GM21723 (cell line): Measurements from ENCODE around the gene TRIM71.
"Not testable (repeated sequence)": the region's sequence is repeated elsewhere in the genome, so short reads cannot be mapped to it uniquely, and the experiment has no call there.

Experiments used
- ATAC-seq: cut with Tn5 transposase; IDR thresholded peaks from one replicate; pipeline ENCODE4 v1.9.1; 2021; ENCODE audit warnings: mild to moderate bottlenecking, moderate library complexity; ENCODE audit not compliant: unreplicated experiment

TRIM71 gene

GRCh38 chr3:32817558-32818228 lies at the start of gene TRIM71:
TRIM71 (plus strand) TSS chr3:32817997; CDS start chr3:32818081, 84 bp downstream.
- ATAC-seq = no peak

- ATAC-seq = no peak
These were observed 39.4 kb upstream of the TRIM71 start for GRCh38 chr3:32778389-32778788.

GRCh38 chr3:32780071-32780734 lies 37.6 kb upstream of the TRIM71 start:
- ATAC-seq = no peak

GRCh38 chr3:32780735-32781210 lies 37.0 kb upstream of the TRIM71 start:
- ATAC-seq = peak; percentile 44

- peak; percentile 96 for ATAC-seq
These were observed 36.4 kb upstream of the TRIM71 start for GRCh38 chr3:32781211-32781968.

GRCh38 chr3:32781969-32782270 lies 35.9 kb upstream of the TRIM71 start:
- ATAC-seq = not testable (repeated sequence)

GRCh38 chr3:32782407-32782806 lies 35.4 kb upstream of the TRIM71 start:
- no peak for ATAC-seq

GRCh38 chr3:32791833-32792232 lies 26.0 kb upstream of the TRIM71 start:
- ATAC-seq = no peak

GRCh38 chr3:32794487-32795308 lies 23.1 kb upstream of the TRIM71 start:
- ATAC-seq = no peak

GRCh38 chr3:32796384-32796950 lies 21.3 kb upstream of the TRIM71 start:
- not testable (repeated sequence) for ATAC-seq

GRCh38 chr3:32797776-32798175 lies 20.0 kb upstream of the TRIM71 start:
- no peak for ATAC-seq

- not testable (repeated sequence) for ATAC-seq
These were observed 16.4 kb upstream of the TRIM71 start for GRCh38 chr3:32801440-32801839.

- ATAC-seq = no peak
These were observed 4.6 kb upstream of the TRIM71 start for GRCh38 chr3:32813180-32813579.

- ATAC-seq = no peak
These were observed 3.4 kb upstream of the TRIM71 start for GRCh38 chr3:32814361-32814760.

GRCh38 chr3:32815841-32816438 lies 1.9 kb upstream of the TRIM71 start:
- no peak for ATAC-seq

- ATAC-seq = no peak
These were observed 1.1 kb upstream of the TRIM71 start for GRCh38 chr3:32816439-32817256.

- no peak for ATAC-seq
These were observed 590 bp upstream of the TRIM71 start for GRCh38 chr3:32817257-32817557.

GRCh38 chr3:32818229-32818969 lies 602 bp downstream of the TRIM71 start:
- no peak for ATAC-seq

- no peak for ATAC-seq
These were observed 1.2 kb downstream of the TRIM71 start for GRCh38 chr3:32818970-32819511.
